WTC11 (cell line): ENCODE data around the gene GPX2.

Experiments
- ATF2 ChIP-seq: sonication (generic); formaldehyde crosslinking; IDR thresholded peaks from 2 replicates; pipeline ENCODE4 v1.8.1; 2022; ENCODE audit warnings: low read depth, missing genetic modification reagents, borderline replicate concordance
- ATF6 ChIP-seq: sonication (generic); formaldehyde crosslinking; IDR thresholded peaks from 2 replicates; pipeline ENCODE4 v1.8.1; 2023; ENCODE audit warnings: mild to moderate bottlenecking, missing genetic modification reagents
- CREB1 ChIP-seq: sonication (generic); formaldehyde crosslinking; IDR thresholded peaks from 2 replicates; pipeline ENCODE4 v1.8.0; 2023; ENCODE audit warnings: mild to moderate bottlenecking, missing genetic modification reagents
- CREM ChIP-seq: sonication (generic); formaldehyde crosslinking; IDR thresholded peaks from 2 replicates; pipeline ENCODE4 v1.8.1; 2022; ENCODE audit warnings: mild to moderate bottlenecking, missing genetic modification reagents, moderate library complexity
- CTCF ChIP-seq: fragments of 200-600 bp; IDR thresholded peaks from 2 replicates; pipeline ENCODE4 v1.8.0; 2022; ENCODE audit warnings: antibody characterized with exemption
- GABPB1 ChIP-seq: sonication (generic); formaldehyde crosslinking; IDR thresholded peaks from 2 replicates; pipeline ENCODE4 v1.8.1; 2023; ENCODE audit warnings: mild to moderate bottlenecking, missing genetic modification reagents
- STAT6 ChIP-seq: sonication (generic); formaldehyde crosslinking; conservative IDR thresholded peaks from 2 replicates; pipeline ENCODE4 v1.8.1; 2023; ENCODE audit warnings: mild to moderate bottlenecking, low read depth, missing genetic modification reagents, moderate library complexity
- ZNF138 ChIP-seq: sonication (generic); formaldehyde crosslinking; conservative IDR thresholded peaks from 2 replicates; pipeline ENCODE4 v1.8.1; 2022; ENCODE audit warnings: mild to moderate bottlenecking, moderate library complexity, missing genetic modification reagents
- ZNF263 ChIP-seq: sonication (generic); formaldehyde crosslinking; IDR thresholded peaks from 2 replicates; pipeline ENCODE4 v1.8.1; 2022; ENCODE audit warnings: low read depth, mild to moderate bottlenecking, moderate library complexity, missing genetic modification reagents
- ZNF317 ChIP-seq: sonication (generic); formaldehyde crosslinking; IDR thresholded peaks from 2 replicates; pipeline ENCODE4 v1.8.1; 2023; ENCODE audit warnings: low read depth, mild to moderate bottlenecking, moderate library complexity, missing genetic modification reagents, borderline replicate concordance

- TF ChIP-seq STAT6 (CRISPR knock-in tag), result no peak
- no peak for TF ChIP-seq ATF6 (CRISPR knock-in tag)
- TF ChIP-seq ZNF138 (CRISPR knock-in tag), result no peak
- TF ChIP-seq ZNF317, result no peak
- no peak for TF ChIP-seq ZNF263 (CRISPR knock-in tag)
- TF ChIP-seq CTCF, result no peak
- no peak for TF ChIP-seq CREM (CRISPR knock-in tag)
- no peak for TF ChIP-seq ATF2 (CRISPR knock-in tag)
- TF ChIP-seq CREB1 (CRISPR knock-in tag), result no peak
- no peak for TF ChIP-seq GABPB1 (CRISPR knock-in tag)
Measured at GRCh38 chr14:64952598-64953309, 10.2 kb upstream of the GPX2 start.
